IMR-90 (cell line): ENCODE data around the gene SLC17A9. TPM values are rescaled to one million over a fixed set of nuclear protein-coding genes. Genes with fewer than 3 reads are reported as not detected.

Experiments
- ATAC-seq: fragments of 200-7000 bp; cut with Tn5 transposase; 2 replicates; pipeline ENCODE4 v1.9.1; 2020; ENCODE audit warnings: low read depth, mild to moderate bottlenecking, moderate library complexity
- BruUV-seq: library from RNA; stranded (reverse); fragments of 400-500 nt; replicated peaks from 2 replicates; lab custom pipeline; 2021; lab: Mats Ljungman, UMichigan
- CTCF ChIA-PET: fragments of 300-600 bp; formaldehyde crosslinking; extraction: SDS; loops from one replicate; lab custom pipeline; 2021; ENCODE audit warnings: antibody characterized with exemption; lab: Yijun Ruan, JAX
- POLR2A ChIA-PET: fragments of 300-600 bp; sonication (Branson Sonifier 250); formaldehyde crosslinking; loops from one replicate; lab custom pipeline; 2022; ENCODE audit warnings: antibody characterized with exemption; ENCODE audit not compliant: unreplicated experiment; lab: Charles Lee
- DNase-seq: peaks from one replicate; pipeline ENCODE4 v3.0.0; 2013
- H2AFZ ChIP-seq: replicated peaks from 2 replicates; pipeline ENCODE3; 2013; ENCODE audit warnings: low read length, mild to moderate bottlenecking; ENCODE audit not compliant: poor library complexity
- H2AK5ac ChIP-seq: 2 replicates; pipeline ENCODE4 v1.6.1; 2013; ENCODE audit warnings: low read depth, low read length, inconsistent platforms
- H2AK9ac ChIP-seq: replicated peaks from 2 replicates; pipeline ENCODE3; 2013; ENCODE audit warnings: mild to moderate bottlenecking, low read depth, low read length, moderate library complexity; ENCODE audit not compliant: poor library complexity
- H2BK120ac ChIP-seq: 2 replicates; pipeline ENCODE4 v1.6.1; 2013; ENCODE audit warnings: low read depth, low read length, inconsistent platforms
- H2BK15ac ChIP-seq: 3 replicates; pipeline ENCODE4 v1.6.1; 2013; ENCODE audit warnings: low read depth, low read length, inconsistent platforms
- H2BK20ac ChIP-seq: 2 replicates; pipeline ENCODE4 v1.6.1; 2013; ENCODE audit warnings: low read depth, mild to moderate bottlenecking, inconsistent platforms, low read length, moderate library complexity
- H2BK5ac ChIP-seq: 2 replicates; pipeline ENCODE4 v1.6.1; 2013; ENCODE audit warnings: mild to moderate bottlenecking, low read depth, low read length, inconsistent platforms; ENCODE audit not compliant: poor library complexity, severe bottlenecking
- H3K14ac ChIP-seq: replicated peaks from 2 replicates; pipeline ENCODE4 v1.6.1; 2013; ENCODE audit warnings: low read depth, low read length, inconsistent platforms
- H3K18ac ChIP-seq: 2 replicates; pipeline ENCODE4 v1.6.1; 2013; ENCODE audit warnings: low read depth, low read length, control low read depth
- H3K23ac ChIP-seq: 2 replicates; pipeline ENCODE4 v1.6.1; 2013; ENCODE audit warnings: low read depth, low read length, inconsistent platforms
- H3K27ac ChIP-seq: 2 replicates; pipeline ENCODE4 v1.5.1; 2013; ENCODE audit warnings: mild to moderate bottlenecking, control low read depth, low read length; ENCODE audit not compliant: insufficient read depth
- H3K27me3 ChIP-seq: 2 replicates; pipeline ENCODE4 v1.6.1; 2013; ENCODE audit warnings: low read length; ENCODE audit not compliant: control insufficient read depth, insufficient read depth
- H3K36me3 ChIP-seq: 2 replicates; pipeline ENCODE4 v1.6.1; 2013; ENCODE audit warnings: low read length, mixed read lengths; ENCODE audit not compliant: control insufficient read depth, insufficient read depth
- H3K4ac ChIP-seq: 2 replicates; pipeline ENCODE4 v1.6.1; 2013; ENCODE audit warnings: low read depth, low read length, inconsistent platforms
- H3K4me1 ChIP-seq: 2 replicates; pipeline ENCODE4 v1.6.1; 2013; ENCODE audit warnings: low read length, mixed read lengths; ENCODE audit not compliant: control insufficient read depth, insufficient read depth
- H3K4me2 ChIP-seq: 2 replicates; pipeline ENCODE4 v1.6.1; 2013; ENCODE audit warnings: low read depth, mild to moderate bottlenecking, control low read depth, low read length, moderate library complexity
- H3K4me3 ChIP-seq: 2 replicates; pipeline ENCODE4 v1.5.1; 2013; ENCODE audit warnings: low read depth, mild to moderate bottlenecking, control low read depth, low read length, moderate library complexity; ENCODE audit not compliant: insufficient read depth
- H3K56ac ChIP-seq: 2 replicates; pipeline ENCODE4 v1.6.1; 2013; ENCODE audit warnings: low read length, inconsistent platforms; ENCODE audit not compliant: insufficient read depth; ENCODE audit errors: extremely low read depth
- H3K79me1 ChIP-seq, 2 experiments: 2 replicates each; pipeline ENCODE4 v1.6.1; 2013; ENCODE audit warnings: low read length in 2 of 2, inconsistent platforms in 1 of 2, low read depth in 1 of 2
- H3K9ac ChIP-seq: 2 replicates; pipeline ENCODE4 v1.6.1; 2013; ENCODE audit warnings: low read depth, low read length, control low read depth
- H3K9me1 ChIP-seq: 2 replicates; pipeline ENCODE4 v1.6.1; 2013; ENCODE audit warnings: low read length, inconsistent platforms; ENCODE audit not compliant: insufficient read depth
- H3K9me3 ChIP-seq: 2 replicates; pipeline ENCODE4 v1.6.1; 2013; ENCODE audit warnings: low read length; ENCODE audit not compliant: control insufficient read depth, insufficient read depth
- H4K20me1 ChIP-seq: 2 replicates; pipeline ENCODE4 v1.6.1; 2013; ENCODE audit warnings: low read length, inconsistent platforms; ENCODE audit not compliant: insufficient read depth
- H4K5ac ChIP-seq: 2 replicates; pipeline ENCODE4 v1.6.1; 2013; ENCODE audit warnings: mild to moderate bottlenecking, low read depth, low read length, control low read depth
- H4K8ac ChIP-seq, 2 experiments: 2 replicates each; pipeline ENCODE4 v1.6.1; 2013; ENCODE audit warnings: low read depth in 2 of 2, low read length in 2 of 2, control low read depth in 1 of 2, inconsistent platforms in 1 of 2
- H4K91ac ChIP-seq: 2 replicates; pipeline ENCODE4 v1.6.1; 2013; ENCODE audit warnings: low read depth, low read length, inconsistent platforms; ENCODE audit not compliant: insufficient read depth
- BHLHE40 ChIP-seq: fragments of 150-350 bp; IDR thresholded peaks from 2 replicates; pipeline ENCODE4 v1.6.1; 2016; ENCODE audit warnings: mild to moderate bottlenecking, low read depth, low read length
- CEBPB ChIP-seq: IDR thresholded peaks from 2 replicates; pipeline ENCODE4 v1.6.1; 2012; ENCODE audit warnings: low read depth, low read length, improper control_type of control experiment
- FOS ChIP-seq: fragments of 150-350 bp; IDR thresholded peaks from 2 replicates; pipeline ENCODE4 v1.6.1; 2016; ENCODE audit warnings: low read depth, low read length
- MAFK ChIP-seq: IDR thresholded peaks from 2 replicates; pipeline ENCODE4 v1.6.1; 2012; ENCODE audit warnings: low read depth, low read length, improper control_type of control experiment
- MAZ ChIP-seq: IDR thresholded peaks from 2 replicates; pipeline ENCODE4 v1.6.1; 2012; ENCODE audit warnings: low read depth, mild to moderate bottlenecking, low read length, improper control_type of control experiment, moderate library complexity, borderline replicate concordance
- MXI1 ChIP-seq: IDR thresholded peaks from 2 replicates; pipeline ENCODE4 v1.6.1; 2012; ENCODE audit warnings: low read depth, mild to moderate bottlenecking, low read length, moderate library complexity, borderline replicate concordance
- NFE2L2 ChIP-seq: fragments of 150-350 bp; IDR thresholded peaks from 2 replicates; pipeline ENCODE4 v1.6.1; 2016; ENCODE audit warnings: low read depth, mild to moderate bottlenecking, low read length
- POLR2A ChIP-seq: IDR thresholded peaks from 2 replicates; pipeline ENCODE4 v1.6.1; 2012; ENCODE audit warnings: mild to moderate bottlenecking, low read depth, low read length
- RAD21 ChIP-seq: IDR thresholded peaks from 2 replicates; pipeline ENCODE4 v1.6.1; 2012; ENCODE audit warnings: low read length, improper control_type of control experiment
- RCOR1 ChIP-seq: IDR thresholded peaks from 2 replicates; pipeline ENCODE4 v1.6.1; 2012; ENCODE audit warnings: mild to moderate bottlenecking, low read length, improper control_type of control experiment; ENCODE audit not compliant: insufficient replicate concordance
- RFX5 ChIP-seq: IDR thresholded peaks from 2 replicates; pipeline ENCODE4 v1.8.0; 2012; ENCODE audit warnings: low read depth, mild to moderate bottlenecking, low read length, moderate library complexity
- SMC3 ChIP-seq: fragments of 150-350 bp; IDR thresholded peaks from 2 replicates; pipeline ENCODE4 v1.6.1; 2016; ENCODE audit warnings: low read depth, mild to moderate bottlenecking, antibody characterized with exemption, low read length, moderate library complexity
- WGBS, 2 experiments: methylation state at CpG; one replicate each; pipeline versions ENCODE4 v1.1.5 to v1.1.7; 2013; ENCODE audit warnings: missing lambda C conversion rate in 2 of 2; ENCODE audit not compliant: insufficient read length in 1 of 2; ENCODE audit errors: extremely low coverage in 2 of 2; 5-methylcytosine and 5-hydroxymethylcytosine counted together
- dilution Hi-C: fragments of 300-500 bp; cut with HindIII; formaldehyde crosslinking; loops from one replicate; pipeline ENCODE4 v1.14.3; 2018; ENCODE audit warnings: low sequenced_read_pairs; ENCODE audit not compliant: unreplicated experiment
- in situ Hi-C: fragments of 300-500 bp; cut with MboI; formaldehyde crosslinking; loops from 3 replicates; pipeline ENCODE4 v1.14.3; 2019; ENCODE audit warnings: low sequenced_read_pairs, inconsistent platforms, mixed read lengths
- intact Hi-C: fragments of 100-400 bp; cut with micrococcal nuclease; formaldehyde crosslinking; loops from 2 replicates; pipeline ENCODE4 v1.10.0; 2022
- polyA plus RNA-seq, 3 experiments: library from polyadenylated mRNA; depleted of rRNA; stranded (reverse); fragments of >200 nt; gene quantifications; 2 replicates each; pipeline ENCODE4 v1.2.3, GENCODE V29; 2012; ENCODE audit warnings: low replicate concordance in 1 of 3
- total RNA-seq: library from RNA; depleted of rRNA; stranded (reverse); fragments of >200 nt; gene quantifications from 2 replicates; pipeline ENCODE4 v1.2.3, GENCODE V29; 2012
- TF ChIP-seq, protein P1 (sequence below): fragments of 150-350 bp; IDR thresholded peaks from 2 replicates; pipeline ENCODE4 v1.6.1; 2016; ENCODE audit warnings: low read depth, mild to moderate bottlenecking, low read length, moderate library complexity, borderline replicate concordance
- TF ChIP-seq, protein P2 (sequence below): fragments of 150-350 bp; IDR thresholded peaks from 2 replicates; pipeline ENCODE4 v1.6.1; 2017; ENCODE audit warnings: mild to moderate bottlenecking, antibody characterized with exemption, low read length, low read depth
- TF ChIP-seq, protein P3 (sequence below): conservative IDR thresholded peaks from 2 replicates; pipeline ENCODE4 v1.5.1; 2012; ENCODE audit warnings: mild to moderate bottlenecking, low read depth, low read length, improper control_type of control experiment

SLC17A9 gene
- total and polyA plus RNA-seq, 2 of the 4 experiments (the other 2 are of a cell fraction): 2.2 to 14.4 TPM

DNA sequence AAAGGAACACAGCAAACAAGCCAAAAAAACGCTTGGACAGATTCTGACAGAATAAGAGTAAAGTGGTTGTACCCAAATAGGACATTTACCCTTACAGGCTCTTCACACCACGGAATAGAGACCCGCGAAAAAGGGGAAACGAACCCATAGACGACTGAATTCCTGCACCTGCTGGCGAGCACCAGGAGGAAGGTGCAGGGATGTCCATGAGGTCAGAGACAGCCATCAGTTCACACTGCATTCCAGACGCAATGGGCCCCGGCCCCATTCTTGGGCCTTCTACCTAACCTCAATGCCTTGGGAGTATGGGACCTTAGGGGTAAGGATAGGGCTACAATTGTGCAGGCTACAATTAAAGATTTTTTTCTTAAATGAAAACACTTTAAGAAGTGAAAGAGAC lies 21.0 kb upstream of the SLC17A9 start:
- BruUV-seq: no TSS peak
- in situ Hi-C loops: no loop called here

More for the DNA sequence above, 21.0 kb upstream of the SLC17A9 start:
- H4K20me1 ChIP-seq: peaks cover 71% of the 10 kb centered on the region
- H3K79me1 ChIP-seq: peaks cover 13 to 69% of the 10 kb centered on the region in 2 experiments
- no peak overlapping the region for H2BK120ac ChIP-seq
- H3K27ac ChIP-seq: no peak overlapping the region
- no peak overlapping the region for H4K5ac ChIP-seq
- H3K9ac ChIP-seq: no peak overlapping the region
- H2AK9ac ChIP-seq: no peak overlapping the region
- H3K4ac ChIP-seq: no peak overlapping the region
- no peak overlapping the region for H3K23ac ChIP-seq
- no peak overlapping the region for H3K4me3 ChIP-seq
- H4K8ac ChIP-seq: no peak overlapping the region
- ChIA-PET POLR2A (no interaction called here), CTCF (no interaction called here)
- no peaks in the 10 kb centered on the region for H3K27me3 ChIP-seq
- H2BK5ac ChIP-seq: no peak overlapping the region
- H2AK5ac ChIP-seq: no peak overlapping the region
- no CpG with 5 or more reads among the region's 9 CpGs for WGBS, 2 experiments
- H2BK20ac ChIP-seq: no peak overlapping the region
- H3K14ac ChIP-seq: no peak overlapping the region
- TF ChIP-seq, protein P1, sequence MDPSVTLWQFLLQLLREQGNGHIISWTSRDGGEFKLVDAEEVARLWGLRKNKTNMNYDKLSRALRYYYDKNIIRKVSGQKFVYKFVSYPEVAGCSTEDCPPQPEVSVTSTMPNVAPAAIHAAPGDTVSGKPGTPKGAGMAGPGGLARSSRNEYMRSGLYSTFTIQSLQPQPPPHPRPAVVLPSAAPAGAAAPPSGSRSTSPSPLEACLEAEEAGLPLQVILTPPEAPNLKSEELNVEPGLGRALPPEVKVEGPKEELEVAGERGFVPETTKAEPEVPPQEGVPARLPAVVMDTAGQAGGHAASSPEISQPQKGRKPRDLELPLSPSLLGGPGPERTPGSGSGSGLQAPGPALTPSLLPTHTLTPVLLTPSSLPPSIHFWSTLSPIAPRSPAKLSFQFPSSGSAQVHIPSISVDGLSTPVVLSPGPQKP: no peak
- TF ChIP-seq RFX5: no peak
- no peak for TF ChIP-seq MAFK
- TF ChIP-seq RCOR1: no peak
- no peak for TF ChIP-seq SMC3
- no peak for TF ChIP-seq NFE2L2
- TF ChIP-seq, protein P2, sequence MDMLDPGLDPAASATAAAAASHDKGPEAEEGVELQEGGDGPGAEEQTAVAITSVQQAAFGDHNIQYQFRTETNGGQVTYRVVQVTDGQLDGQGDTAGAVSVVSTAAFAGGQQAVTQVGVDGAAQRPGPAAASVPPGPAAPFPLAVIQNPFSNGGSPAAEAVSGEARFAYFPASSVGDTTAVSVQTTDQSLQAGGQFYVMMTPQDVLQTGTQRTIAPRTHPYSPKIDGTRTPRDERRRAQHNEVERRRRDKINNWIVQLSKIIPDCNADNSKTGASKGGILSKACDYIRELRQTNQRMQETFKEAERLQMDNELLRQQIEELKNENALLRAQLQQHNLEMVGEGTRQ: no peak
- no peak for TF ChIP-seq MAZ
- TF ChIP-seq MXI1: no peak
- TF ChIP-seq, protein P3, sequence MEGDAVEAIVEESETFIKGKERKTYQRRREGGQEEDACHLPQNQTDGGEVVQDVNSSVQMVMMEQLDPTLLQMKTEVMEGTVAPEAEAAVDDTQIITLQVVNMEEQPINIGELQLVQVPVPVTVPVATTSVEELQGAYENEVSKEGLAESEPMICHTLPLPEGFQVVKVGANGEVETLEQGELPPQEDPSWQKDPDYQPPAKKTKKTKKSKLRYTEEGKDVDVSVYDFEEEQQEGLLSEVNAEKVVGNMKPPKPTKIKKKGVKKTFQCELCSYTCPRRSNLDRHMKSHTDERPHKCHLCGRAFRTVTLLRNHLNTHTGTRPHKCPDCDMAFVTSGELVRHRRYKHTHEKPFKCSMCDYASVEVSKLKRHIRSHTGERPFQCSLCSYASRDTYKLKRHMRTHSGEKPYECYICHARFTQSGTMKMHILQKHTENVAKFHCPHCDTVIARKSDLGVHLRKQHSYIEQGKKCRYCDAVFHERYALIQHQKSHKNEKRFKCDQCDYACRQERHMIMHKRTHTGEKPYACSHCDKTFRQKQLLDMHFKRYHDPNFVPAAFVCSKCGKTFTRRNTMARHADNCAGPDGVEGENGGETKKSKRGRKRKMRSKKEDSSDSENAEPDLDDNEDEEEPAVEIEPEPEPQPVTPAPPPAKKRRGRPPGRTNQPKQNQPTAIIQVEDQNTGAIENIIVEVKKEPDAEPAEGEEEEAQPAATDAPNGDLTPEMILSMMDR: no peak
- TF ChIP-seq FOS: no peak
- no peak for TF ChIP-seq CEBPB
- TF ChIP-seq POLR2A: no peak
- no peak for TF ChIP-seq BHLHE40
- no peak for TF ChIP-seq RAD21
- no peak overlapping the region for H3K18ac ChIP-seq
- H3K9me3 ChIP-seq: no peaks in the 10 kb centered on the region
- dilution Hi-C loops: no loop called here
- intact Hi-C loops: no loop called here
- no peak overlapping the region for H2BK15ac ChIP-seq
- DNase-seq (no peak), ATAC-seq (no peak)
- H3K56ac ChIP-seq: no peak overlapping the region
- H3K36me3 ChIP-seq: peaks cover 17% of the 10 kb centered on the region
- H3K9me1 ChIP-seq: peaks cover 32% of the 10 kb centered on the region
- peaks cover 18% of the 10 kb centered on the region for H3K4me1 ChIP-seq
- no peak overlapping the region for H3K4me2 ChIP-seq
- no peak overlapping the region for H4K91ac ChIP-seq
- H2AFZ ChIP-seq: no peak overlapping the region
